Fibroblast of skin of right quadriceps (primary cell): ENCODE results near the gene SPATA32.
A peak's percentile ranks its signal among the peaks of the same experiment; 100 is the strongest.

Experiments
- DNase-seq: peaks from one replicate; pipeline ENCODE4 v3.0.0-alpha.2; 2013

SPATA32 gene

DNA sequence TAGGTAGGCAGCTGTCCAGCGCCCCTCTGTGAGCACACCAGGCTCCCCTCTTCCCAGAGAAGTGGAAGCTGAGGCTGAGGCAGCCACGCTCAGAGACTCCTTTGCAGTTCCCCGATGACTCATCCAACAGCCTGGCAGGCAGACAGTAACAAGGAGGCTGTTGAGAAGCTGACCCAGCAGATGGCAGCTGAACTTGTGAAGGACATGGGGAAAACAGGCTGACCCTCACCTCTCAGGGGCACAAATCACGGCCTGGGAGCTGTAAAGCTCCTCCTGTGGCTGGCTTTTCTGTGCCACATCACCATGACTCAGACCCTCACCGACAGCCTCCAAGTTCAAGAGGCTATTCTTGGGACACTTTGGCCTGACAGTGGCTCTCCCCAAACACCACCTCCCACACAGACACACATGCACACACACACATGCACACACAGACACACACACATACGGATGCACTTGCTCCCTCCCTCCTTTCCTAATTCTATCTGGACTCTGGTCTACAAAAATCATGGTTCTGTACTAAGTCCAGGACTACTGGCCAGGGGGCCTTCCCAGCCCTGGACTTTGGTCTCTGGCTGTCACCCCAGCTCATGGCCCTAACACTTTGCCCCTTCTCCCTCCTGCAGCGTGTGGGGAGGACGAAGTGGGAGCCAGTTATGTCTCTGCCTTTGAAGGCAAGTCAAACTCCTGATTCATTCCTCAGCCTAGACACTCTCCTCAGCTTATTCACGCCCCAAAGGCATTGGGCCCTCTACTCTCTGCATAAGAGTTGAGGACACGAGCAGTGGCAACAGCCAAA, 31.7 kb upstream of the SPATA32 start:
- DNase-seq, result peak; percentile 82

DNA sequence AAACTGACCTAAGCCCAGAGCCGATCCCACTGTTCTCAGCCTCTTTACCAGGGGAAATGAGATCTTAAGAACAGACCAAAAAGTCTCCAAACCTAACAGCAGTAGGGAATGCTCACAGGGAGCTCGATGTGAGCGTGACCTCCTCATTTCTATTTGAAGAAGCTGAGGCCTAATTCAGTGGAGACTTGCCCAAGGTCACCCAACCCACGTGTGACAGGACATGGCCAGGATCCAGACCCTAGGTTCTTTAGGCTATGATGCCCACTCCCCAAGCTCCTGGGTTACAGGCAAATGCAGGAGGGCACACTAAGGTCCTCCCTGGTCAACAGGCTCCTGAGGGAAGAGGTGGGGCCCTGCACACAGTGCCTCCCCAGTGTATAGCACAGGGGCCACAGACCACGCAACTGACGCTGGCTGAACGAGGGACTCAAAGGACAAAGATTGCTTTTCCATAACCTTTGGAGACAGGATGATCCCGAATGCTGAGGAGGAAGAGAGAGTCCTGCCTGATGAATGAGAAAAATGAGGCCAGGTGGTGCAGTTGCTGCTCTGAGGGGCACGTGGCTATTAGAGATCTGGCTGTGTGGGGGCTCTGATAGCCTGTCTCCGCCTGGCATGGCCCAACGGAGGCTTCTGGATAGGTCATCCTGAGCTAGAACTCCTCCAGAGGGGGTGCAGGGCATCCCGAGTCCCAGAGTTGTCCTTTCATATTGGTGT, 31.0 kb upstream of the SPATA32 start:
- DNase-seq, result no peak

DNA sequence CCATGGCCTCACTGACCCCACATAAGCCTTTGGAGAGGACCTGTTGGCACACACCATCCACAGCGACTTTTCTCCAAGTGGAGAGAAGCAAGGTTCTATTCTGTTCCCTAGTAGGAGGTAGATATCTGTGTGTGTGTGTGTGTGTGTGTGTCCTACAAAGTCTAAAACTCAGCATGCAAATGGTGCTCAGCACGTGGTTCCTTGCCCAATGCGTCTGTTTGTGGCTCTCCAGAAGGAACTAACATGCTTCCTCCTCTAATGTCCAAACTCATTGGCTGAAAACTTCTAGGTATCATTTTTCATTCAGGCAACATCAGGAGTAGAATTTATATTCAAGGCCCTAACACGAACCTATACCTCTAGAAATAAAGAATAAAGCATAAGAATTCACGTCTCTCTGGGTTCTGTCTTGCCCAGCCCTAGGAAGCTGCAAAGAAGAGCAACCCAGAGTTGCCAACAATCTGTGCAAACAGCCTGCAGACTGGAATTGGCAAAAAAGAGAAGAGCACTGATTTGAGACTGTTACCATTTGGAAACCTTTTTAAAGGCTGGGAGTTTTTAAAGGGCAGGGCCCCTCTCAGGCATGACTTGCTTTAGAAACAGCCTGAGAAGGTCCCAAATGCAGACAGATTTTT, 29.4 kb upstream of the SPATA32 start:
- DNase-seq, result no peak

DNA sequence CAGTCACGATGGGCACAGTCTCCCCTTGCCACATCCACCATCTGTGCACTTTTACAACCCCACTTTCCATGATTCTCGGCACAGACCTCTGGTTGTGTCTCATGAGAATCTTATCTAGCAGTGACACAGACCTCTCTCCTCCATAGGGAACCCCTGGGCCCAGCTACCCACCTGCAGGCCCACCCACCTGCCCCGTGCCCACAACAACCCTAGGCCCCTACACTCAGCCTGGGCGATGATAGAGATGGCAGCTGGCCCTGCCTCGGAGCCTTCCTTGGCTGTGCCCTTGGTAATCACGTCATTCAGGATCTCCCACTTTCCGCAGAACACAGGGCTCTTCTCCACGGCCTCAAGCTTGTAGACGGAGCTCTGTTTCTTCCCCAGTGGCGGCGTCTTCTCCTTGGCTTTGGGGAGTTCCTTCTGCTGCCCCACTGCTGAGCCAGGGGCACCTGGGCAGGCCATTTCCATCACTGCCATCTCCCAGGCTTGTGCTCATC, 28.4 kb upstream of the SPATA32 start:
- DNase-seq, result no peak

DNA sequence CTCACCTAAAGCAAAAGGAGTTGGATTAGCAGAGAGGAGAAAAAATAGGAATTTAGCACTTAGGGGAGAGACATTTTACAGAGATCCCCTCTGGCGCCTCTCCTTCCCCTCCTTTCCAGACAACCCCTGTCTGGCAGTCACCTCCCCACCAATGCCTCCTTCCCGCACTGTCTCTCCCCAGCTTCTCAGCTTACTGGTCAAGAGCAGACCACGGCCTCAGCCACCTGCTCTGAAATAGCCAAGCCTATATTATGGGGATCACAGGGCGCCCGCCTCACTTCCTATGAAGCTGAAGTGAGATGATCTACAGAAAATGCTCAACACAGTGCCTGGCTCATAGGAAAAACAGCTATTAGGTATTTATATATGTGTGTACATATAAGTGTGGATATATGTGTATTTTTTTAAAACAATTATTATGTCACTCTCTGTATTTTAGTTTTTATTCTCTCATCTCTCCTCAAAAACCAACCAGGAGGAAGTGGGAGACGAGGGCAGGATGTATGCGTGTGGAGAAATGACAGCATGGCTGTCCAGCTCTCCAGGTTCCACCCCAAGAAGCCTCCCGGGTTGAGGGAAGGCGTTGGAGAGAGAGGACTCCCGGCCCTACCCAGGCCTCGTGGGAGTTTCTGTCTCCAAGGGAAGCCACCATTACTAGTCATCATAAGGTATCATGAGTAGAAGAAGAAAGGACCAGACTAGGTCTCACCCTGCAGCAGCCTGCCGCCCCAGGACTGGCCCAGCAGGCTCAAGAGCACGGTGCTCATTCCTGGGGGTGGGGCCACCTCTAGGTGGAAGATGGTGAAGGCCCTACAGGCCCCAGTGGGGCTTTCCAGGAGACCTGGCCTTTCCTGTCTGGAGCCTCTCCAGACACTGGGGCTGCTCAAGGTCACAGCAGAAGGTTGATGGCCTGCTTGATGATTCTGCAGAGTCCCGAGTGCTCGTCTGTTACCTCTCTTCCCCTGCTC, 27.7 kb upstream of the SPATA32 start:
- no peak for DNase-seq

DNA sequence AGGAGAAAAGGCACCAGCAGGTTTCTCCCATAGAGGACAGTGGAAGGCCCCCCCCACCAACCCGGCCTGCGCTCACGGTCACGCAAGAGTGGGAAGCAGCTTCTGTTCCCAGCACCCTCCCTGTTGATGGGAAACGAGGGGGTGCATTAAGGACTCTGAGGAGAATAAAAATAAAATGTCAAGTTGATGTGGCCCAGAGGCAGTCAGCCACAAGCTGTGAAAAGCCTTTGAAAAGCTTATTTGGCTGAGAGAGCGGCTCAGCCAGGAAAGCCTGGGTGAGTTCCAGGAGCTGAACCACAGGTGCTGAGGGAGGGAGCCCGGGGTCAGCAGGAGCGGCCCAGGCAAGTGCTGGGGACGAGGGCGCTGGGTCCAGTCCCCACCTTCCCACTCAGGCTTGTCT, 26.9 kb upstream of the SPATA32 start:
- no peak for DNase-seq

DNA sequence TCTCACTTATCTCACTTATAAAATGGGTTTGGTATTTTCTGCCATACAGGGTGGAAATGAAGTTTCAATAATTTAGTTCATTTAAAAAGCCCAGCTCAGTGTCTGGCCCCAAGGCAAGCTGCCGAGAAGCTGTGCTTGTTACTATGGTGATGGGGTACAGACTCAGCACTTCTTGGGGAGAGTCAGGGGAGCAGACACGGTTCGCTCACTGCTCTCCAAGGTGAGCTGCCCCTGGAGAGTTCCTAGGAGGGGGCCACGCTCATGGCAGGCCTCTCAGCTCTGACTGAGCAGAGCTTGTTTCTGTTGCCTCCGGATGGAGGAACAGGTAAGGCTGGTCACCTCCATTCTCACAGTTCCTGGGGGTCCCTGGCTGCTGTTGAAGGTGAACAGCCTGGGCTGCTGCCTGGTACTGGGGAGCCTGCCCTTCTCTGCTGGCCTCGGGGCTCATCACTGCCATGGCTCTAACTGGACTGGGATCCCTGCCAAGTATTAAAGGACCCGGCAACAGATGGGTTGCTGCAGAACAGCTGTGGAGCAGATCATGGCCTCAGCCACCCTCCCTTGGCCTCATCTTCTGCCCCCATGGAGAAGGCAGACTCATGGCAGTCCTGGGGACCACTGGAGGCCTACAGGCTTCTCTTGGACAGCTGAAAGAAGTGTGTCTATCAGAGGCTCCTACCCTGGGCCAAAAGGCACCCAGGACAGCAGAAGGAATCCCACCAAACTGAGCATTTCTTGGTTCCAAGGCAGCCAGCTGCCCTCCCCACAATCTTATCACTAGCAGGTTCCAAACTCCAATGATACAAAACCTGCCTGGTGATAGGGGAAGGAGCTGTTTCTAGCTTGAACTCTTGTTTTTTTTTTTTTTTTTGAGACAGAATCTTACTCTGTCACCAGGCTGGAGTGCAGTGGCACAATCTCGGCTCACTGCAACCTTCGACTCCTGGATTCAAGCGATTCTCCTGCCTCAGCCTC, 25.9 kb upstream of the SPATA32 start:
- no peak for DNase-seq

DNA sequence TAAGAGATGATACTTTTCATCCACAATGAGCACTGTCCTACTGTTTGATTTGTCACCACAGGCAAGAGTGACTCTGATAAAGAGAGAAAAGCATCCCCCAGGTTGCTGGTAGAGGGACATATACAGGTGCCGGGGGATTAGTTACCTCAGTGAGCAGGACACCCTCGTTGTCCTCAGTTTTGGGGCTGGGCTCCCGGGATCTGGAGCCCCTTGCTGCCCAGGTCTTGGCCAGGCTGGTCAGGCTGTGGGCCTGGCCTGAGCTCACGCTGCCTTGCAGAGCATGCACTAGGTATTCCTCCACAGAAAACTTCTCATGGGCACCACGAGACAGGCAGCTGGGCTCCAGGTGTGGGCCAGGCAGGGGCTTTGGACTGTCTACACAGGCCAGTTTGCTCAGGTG, 24.4 kb upstream of the SPATA32 start:
- no peak for DNase-seq

DNA sequence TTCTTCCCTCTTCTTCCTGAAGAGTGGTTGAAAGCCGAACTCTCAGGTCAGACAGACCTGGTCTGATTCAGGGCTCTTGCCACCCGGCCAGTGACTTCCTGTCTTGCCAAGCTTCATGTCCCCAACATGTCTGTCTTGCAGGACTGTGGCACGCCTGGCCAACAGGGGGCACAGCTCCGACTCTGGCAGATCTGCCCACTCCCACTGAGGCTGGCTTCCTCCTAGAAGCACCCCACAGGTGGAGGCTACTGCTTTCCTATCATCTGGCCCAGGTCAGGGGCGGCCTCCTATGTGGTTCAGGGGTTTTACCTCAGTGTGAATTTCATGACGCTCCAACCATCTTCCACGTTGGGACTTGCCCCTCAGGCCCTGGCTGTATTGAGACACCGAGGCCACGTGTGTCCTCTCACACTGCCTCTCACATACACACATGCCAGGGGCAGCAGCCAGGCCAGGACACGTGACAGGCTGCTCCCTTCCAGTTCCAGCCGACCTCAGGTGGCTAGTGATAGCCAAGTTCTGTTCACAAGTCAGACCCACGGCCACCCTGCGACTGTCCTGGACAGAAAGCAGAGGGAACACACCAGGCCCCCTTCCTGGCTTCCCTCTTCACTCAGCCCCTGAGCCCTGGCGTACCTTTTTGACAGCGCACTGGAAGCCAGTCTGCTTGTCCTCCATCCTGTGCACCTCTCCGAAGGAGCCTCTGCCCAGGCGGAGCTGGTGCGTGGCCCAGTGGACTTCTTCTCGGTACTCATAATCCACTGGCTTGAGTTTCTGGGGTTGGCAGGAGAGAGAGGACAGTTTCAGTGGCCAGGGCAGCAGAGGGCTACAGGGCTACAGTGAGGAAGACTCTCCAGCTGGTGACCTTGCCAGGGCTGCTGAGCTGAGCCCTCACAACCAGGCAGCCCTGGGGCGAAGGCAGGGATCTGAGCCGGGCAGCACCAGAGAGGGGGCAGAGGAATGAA, 22.6 kb upstream of the SPATA32 start:
- DNase-seq, result no peak

DNA sequence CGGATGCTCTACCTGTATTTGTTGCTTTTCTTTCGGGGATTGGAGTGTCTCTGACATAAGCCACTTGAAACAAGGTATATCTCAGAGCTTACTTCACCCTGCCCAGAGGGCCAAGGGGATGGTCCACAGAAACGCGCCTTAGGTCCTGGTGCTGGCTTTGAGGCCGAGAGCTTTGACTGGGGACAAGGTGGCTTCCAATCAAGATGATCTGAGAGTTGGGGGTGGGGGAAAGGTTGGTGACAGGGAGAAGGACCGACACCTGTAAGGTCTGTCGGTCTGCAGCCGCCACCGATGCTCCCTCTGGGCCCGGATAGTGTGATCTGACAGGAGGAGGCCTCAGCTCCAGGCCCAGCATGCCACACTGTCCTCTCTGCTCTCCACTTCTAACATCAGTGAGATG, 21.8 kb upstream of the SPATA32 start:
- no peak for DNase-seq

DNA sequence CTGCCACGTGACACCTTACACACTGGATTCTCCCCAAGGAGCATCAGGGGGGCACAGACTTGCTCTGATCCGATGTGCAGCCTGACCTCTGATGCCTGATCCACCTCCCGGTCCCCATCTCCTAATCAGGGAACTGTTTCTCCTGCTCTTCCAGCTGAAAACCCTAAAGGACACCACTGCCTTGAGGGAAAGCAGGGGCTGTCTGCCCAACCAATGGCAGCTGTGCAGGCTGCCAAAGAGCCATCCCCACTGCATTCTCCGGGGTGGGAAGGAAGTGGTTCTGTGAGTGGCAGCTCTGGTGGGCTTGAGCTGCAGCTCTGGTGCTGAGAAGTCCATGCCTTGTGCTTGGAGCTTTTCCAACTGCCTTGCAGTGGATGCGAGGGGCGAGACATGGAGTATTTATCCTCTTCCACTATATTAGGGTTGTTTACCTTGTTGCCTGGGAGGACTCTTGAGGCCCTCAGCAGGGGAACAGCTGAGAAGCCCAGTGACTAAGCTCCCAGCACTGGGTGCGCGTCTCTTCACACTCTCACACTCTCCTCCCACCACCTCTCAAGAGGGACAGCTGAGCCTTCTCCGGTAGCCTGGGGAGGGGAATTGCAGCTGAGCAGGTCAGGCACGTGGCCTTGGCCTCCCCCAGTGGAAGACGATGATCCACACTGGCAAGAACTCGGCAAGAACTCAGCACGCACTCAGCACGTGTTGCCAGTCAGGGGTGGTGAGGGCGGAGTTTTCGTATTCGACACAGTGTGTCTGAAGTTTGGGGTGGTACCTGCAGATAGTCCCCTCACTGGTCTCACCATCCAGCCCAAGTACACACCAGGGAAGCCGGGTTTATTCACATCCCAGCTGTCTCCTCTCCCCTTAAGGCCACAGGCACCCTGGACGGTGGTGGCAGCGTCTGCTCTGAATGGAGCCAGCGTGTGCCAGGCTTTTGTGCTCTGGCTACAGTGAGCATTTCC, 21.1 kb upstream of the SPATA32 start:
- DNase-seq, result peak; percentile 50

DNA sequence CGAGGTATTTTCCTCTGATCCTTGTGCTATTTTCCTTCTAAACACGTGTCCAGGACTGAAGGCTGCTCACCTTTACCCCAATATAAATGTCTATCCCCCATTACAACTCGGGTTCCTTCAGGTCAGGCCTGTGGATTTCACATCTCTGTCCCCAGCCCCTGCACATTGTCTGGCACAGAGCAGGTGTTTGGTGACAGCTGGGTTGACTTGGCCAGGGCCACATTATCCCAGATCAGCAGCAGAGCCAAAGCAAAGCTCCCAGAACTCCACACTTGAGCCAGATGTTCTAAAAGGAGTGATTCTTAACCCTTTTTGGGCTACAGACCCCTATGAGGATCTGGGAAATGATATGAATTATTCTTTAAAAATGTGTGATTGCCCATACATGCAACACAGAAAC, 18.0 kb upstream of the SPATA32 start:
- DNase-seq, result no peak

DNA sequence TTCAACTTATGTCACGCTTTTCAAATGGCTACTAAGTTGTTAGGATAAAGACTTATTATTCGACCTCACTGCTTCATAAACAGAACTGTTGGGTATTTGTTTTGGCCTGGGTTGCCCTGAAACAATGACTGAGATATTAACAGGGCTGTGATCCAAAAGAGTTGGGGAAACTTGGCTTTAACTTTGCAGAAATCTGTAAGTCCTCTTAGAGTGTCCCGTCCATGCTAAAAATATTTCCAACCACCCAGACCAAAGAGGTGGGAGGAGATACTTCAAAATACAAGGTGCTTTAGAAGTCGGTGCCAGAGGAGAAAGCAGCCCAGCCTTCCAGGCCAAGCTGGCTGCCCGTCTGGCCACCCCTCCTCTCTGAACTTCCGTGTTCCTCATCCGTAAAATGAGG, 16.1 kb upstream of the SPATA32 start:
- no peak for DNase-seq

DNA sequence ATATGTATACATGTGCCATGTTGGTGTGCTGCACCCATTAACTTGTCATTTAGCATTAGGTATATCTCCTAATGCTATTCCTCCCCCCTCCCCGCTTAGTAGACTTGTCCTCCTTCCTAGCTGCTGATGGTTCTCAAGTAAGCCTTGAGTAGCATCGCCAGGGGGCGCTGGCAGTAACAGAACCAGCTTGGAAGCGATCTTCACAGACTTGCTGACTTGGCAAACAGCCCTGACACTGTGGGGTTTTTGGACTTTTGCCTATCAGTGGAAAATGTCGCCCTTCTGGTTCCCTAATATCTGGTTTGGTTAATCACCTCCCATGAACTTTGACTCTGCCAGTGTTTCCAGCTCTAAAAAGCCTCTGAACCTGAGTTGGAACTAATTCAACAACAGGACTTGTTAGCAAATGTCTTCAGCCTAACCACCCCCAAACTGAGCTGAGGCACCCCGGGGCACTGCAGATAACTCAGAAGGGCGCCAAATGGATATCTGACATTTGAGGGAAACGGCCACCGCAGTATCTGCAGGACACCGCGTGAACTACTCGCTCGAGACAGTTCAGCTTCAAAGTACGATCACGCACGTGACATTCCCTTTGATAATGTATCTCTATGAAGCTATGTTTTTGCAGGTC, 15.4 kb upstream of the SPATA32 start:
- DNase-seq, result peak; percentile 87

DNA sequence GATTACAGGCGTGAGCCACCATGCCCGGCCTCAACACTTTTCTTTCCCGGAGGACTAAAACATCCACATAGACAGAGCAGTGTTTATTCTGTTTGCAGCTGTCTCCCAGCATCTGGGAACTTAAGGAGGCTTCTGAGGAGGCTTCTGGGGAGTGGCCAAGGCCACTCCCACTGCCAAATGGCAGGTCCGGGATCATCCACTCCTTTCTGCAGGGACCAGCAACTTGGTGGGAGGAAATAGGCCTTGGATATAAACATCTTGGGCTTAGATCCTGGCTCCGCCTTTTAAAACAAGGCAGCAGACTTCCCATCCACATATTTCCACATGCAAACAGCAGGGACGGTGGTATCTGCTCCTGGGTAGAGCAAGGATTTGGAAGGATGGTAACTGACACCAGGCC, 14.1 kb upstream of the SPATA32 start:
- no peak for DNase-seq

DNA sequence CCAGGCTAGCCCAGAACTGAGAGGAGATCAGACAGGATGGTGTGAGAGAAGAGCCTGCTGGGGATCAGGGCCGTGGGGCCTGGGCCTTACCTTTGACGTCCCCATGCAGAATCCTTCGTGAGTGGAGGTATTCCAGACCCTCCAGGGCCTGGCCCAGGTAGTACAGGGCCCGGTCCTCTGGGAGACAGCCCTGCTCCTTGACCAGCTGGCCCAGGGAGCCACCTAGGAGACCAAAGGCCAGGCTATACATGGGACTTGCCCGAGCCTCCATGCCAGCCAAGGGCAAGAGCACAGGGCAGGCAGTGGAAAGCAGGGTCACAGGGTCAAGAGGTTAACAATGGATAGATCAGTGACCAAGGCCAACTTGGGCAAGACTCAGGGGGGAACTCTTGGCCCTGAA, 12.1 kb upstream of the SPATA32 start:
- DNase-seq, result no peak

DNA sequence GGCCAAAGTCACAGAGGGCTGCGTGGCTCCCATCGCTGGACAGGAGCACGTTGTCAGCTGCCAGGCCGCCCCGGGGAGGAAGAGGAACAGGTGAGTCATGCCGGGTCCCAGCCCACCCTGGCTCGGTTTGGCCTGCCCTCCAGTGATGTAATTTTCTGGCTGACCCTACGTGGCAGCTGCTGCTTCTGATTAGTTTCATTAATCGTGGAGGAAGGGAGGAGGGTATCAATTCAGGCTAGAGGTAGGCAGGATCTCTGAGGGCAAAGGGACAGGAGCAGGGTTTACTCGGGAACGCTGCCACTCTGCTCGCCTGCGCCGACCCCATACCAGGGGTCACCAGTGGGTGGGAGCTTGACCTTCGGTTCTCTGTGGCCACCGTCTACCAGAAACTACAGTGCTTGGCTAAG, 11.7 kb upstream of the SPATA32 start:
- DNase-seq, result no peak

DNA sequence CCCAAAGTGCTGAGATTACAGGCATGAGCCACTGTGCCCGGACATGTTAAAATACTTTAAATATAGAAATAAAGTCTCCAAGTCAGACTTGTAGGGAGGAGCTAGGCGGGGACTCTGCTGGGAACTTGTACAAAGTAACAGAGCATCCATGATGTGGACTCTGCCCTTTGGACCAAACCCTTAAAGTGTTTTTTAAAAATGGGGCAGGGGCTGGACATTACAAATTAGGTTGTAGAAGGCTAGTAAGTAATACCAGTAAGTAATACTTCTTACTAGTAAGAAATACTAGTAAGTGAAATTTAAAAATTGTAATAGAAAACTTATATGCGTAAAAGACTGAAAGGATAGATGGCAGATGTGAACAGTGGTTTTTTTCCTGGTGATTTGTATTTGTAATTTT, 9.7 kb upstream of the SPATA32 start:
- no peak for DNase-seq
